WTC11 (cell line): ENCODE data around the gene PRR35. TPM values are rescaled to one million over a fixed set of nuclear protein-coding genes. Genes with fewer than 3 reads are reported as not detected.

Source experiments
- ATAC-seq: fragments of 200-7000 bp; cut with Tn5 transposase; 2 replicates; pipeline ENCODE4 v1.10.0; 2021; ENCODE audit warnings: mild to moderate bottlenecking, moderate library complexity
- CTCF ChIA-PET: fragments of 300-600 bp; sonication (Branson Sonifier 250); formaldehyde crosslinking; loops from one replicate; lab custom pipeline; 2021; ENCODE audit warnings: antibody characterized with exemption; lab: Charles Lee
- POLR2A ChIA-PET: fragments of 350-600 bp; sonication (Branson Sonifier 250); formaldehyde crosslinking; loops from one replicate; lab custom pipeline; 2021; ENCODE audit warnings: antibody characterized with exemption; lab: Charles Lee
- DNase-seq: peaks from one replicate; pipeline ENCODE4 v3.0.0; 2021; ENCODE audit warnings: low spot score
- H3K27ac Mint-ChIP-seq: 2 replicates; pipeline ENCODE4 v1.8.0; 2021; ENCODE audit warnings: mixed read lengths
- H3K27me3 Mint-ChIP-seq: 2 replicates; pipeline ENCODE4 v1.8.0; 2021; ENCODE audit warnings: low read depth, mild to moderate bottlenecking, moderate library complexity, mixed read lengths
- H3K36me3 Mint-ChIP-seq: 2 replicates; pipeline ENCODE4 v1.8.0; 2021; ENCODE audit warnings: mixed read lengths
- H3K4me1 Mint-ChIP-seq: 2 replicates; pipeline ENCODE4 v1.8.0; 2022; ENCODE audit warnings: mixed read lengths
- H3K4me3 Mint-ChIP-seq: 2 replicates; pipeline ENCODE4 v1.8.0; 2021; ENCODE audit warnings: mild to moderate bottlenecking, moderate library complexity, mixed read lengths
- H3K9me3 Mint-ChIP-seq: 2 replicates; pipeline ENCODE4 v1.8.0; 2021; ENCODE audit warnings: mixed read lengths
- ATF1 ChIP-seq: sonication (generic); formaldehyde crosslinking; IDR thresholded peaks from 2 replicates; pipeline ENCODE4 v1.8.1; 2023; ENCODE audit warnings: mild to moderate bottlenecking, moderate library complexity, missing genetic modification reagents
- CBFB ChIP-seq: sonication (generic); formaldehyde crosslinking; IDR thresholded peaks from 2 replicates; pipeline ENCODE4 v1.8.1; 2022; ENCODE audit warnings: mild to moderate bottlenecking, low read depth, missing genetic modification reagents
- ESRRA ChIP-seq: sonication (generic); formaldehyde crosslinking; IDR thresholded peaks from 2 replicates; pipeline ENCODE4 v1.8.1; 2022; ENCODE audit warnings: mild to moderate bottlenecking, missing genetic modification reagents, borderline replicate concordance
- FOXP1 ChIP-seq: sonication (generic); formaldehyde crosslinking; IDR thresholded peaks from 2 replicates; pipeline ENCODE4 v1.8.0; 2022; ENCODE audit warnings: missing genetic modification reagents, mild to moderate bottlenecking, moderate library complexity, borderline replicate concordance
- GTF2I ChIP-seq: fragments of 250-450 bp; sonication (Bioruptor Pico); conservative IDR thresholded peaks from 2 replicates; pipeline ENCODE4 v1.4.0; 2021; ENCODE audit warnings: mild to moderate bottlenecking
- JUN ChIP-seq: sonication (generic); formaldehyde crosslinking; IDR thresholded peaks from 2 replicates; pipeline ENCODE4 v1.8.0; 2023; ENCODE audit warnings: mild to moderate bottlenecking, missing genetic modification reagents
- MXD4 ChIP-seq: fragments of 250-450 bp; sonication (Bioruptor Pico); IDR thresholded peaks from 2 replicates; pipeline ENCODE4 v1.8.0; 2021; ENCODE audit warnings: mild to moderate bottlenecking, moderate library complexity, borderline replicate concordance
- NFATC4 ChIP-seq: fragments of 250-450 bp; sonication (Bioruptor Pico); IDR thresholded peaks from 2 replicates; pipeline ENCODE4 v1.9.0; 2021; ENCODE audit warnings: mild to moderate bottlenecking
- SMAD4 ChIP-seq: sonication (generic); formaldehyde crosslinking; IDR thresholded peaks from 2 replicates; pipeline ENCODE4 v1.8.0; 2022; ENCODE audit warnings: mild to moderate bottlenecking, missing genetic modification reagents
- TEAD1 ChIP-seq: sonication (generic); formaldehyde crosslinking; IDR thresholded peaks from 2 replicates; pipeline ENCODE4 v1.8.0; 2022; ENCODE audit warnings: mild to moderate bottlenecking, missing genetic modification reagents
- TEAD4 ChIP-seq: sonication (generic); formaldehyde crosslinking; IDR thresholded peaks from 2 replicates; pipeline ENCODE4 v1.8.0; 2022; ENCODE audit warnings: mild to moderate bottlenecking, missing genetic modification reagents
- TP53 ChIP-seq: sonication (generic); formaldehyde crosslinking; IDR thresholded peaks from 2 replicates; pipeline ENCODE4 v1.8.1; 2023; ENCODE audit warnings: mild to moderate bottlenecking, missing genetic modification reagents
- ZNF121 ChIP-seq: sonication (generic); formaldehyde crosslinking; IDR thresholded peaks from 2 replicates; pipeline ENCODE4 v1.8.0; 2023; ENCODE audit warnings: missing genetic modification reagents
- ZNF219 ChIP-seq: sonication (generic); formaldehyde crosslinking; IDR thresholded peaks from 2 replicates; pipeline ENCODE4 v1.8.0; 2023; ENCODE audit warnings: missing genetic modification reagents, mild to moderate bottlenecking, borderline replicate concordance
- ZNF232 ChIP-seq: sonication (generic); formaldehyde crosslinking; IDR thresholded peaks from 2 replicates; pipeline ENCODE4 v1.8.0; 2022; ENCODE audit warnings: mild to moderate bottlenecking, missing genetic modification reagents
- total RNA-seq: library from RNA; stranded (reverse); gene quantifications from 3 replicates; pipeline ENCODE4 v1.2.3, GENCODE V29; 2021
- TF ChIP-seq, protein P1 (sequence below): fragments of 250-450 bp; sonication (Bioruptor Pico); IDR thresholded peaks from 2 replicates; pipeline ENCODE4 v1.8.0; 2021; ENCODE audit warnings: mild to moderate bottlenecking
- TF ChIP-seq, protein P2 (sequence below): sonication (generic); formaldehyde crosslinking; IDR thresholded peaks from 2 replicates; pipeline ENCODE4 v1.8.0; 2023; ENCODE audit warnings: missing genetic modification reagents, mild to moderate bottlenecking, borderline replicate concordance
- TF ChIP-seq, protein P3 (sequence below): sonication (generic); formaldehyde crosslinking; IDR thresholded peaks from 2 replicates; pipeline ENCODE4 v1.8.1; 2022; ENCODE audit warnings: mild to moderate bottlenecking, missing genetic modification reagents, moderate library complexity, borderline replicate concordance
- TF ChIP-seq, protein P4 (sequence below): fragments of 250-450 bp; sonication (Bioruptor Pico); IDR thresholded peaks from 2 replicates; pipeline ENCODE4 v1.9.0; 2021; ENCODE audit warnings: mild to moderate bottlenecking

The PRR35 gene
- total RNA-seq, 1 experiment from 2014 or later: 0.72 TPM

DNA sequence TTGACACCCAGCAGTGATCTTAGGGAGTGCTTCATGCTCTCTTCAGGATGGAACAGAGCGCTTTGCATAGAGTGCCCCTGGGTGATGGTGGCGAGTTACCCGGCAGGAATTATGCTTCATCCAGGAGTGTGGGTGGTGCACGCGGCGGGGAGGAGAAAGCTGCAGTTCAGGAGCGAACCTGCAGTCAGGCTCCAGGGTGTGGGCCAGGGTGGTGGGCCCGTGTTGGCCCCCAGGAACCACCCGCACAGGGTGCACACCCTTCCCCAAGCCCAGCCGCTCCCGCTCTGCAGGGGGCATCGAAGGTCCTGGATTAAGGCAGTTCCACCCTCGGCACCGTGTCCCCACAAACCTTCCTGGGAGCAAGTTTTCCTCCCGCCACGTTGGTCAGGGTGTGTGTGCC is 33.6 kb downstream of the PRR35 start:
- ATAC-seq (no peak), DNase-seq (no peak)
- H3K27me3 Mint-ChIP-seq: peaks cover 13% of the 10 kb centered on the region
- H3K27ac Mint-ChIP-seq: peak overlapping the region; percentile 12; the same call in 1 of the 2 replicates
- H3K4me3 Mint-ChIP-seq: no peak overlapping the region
- peaks cover 8% of the 10 kb centered on the region for H3K4me1 Mint-ChIP-seq
- ChIA-PET POLR2A (no interaction called here), CTCF (interaction anchor here (0.8 to 1.9 kb wide), 4 partner anchors 11 to 54 kb away, joined by 3 to 6 read pairs (median 4); no protein-coding TSS in a partner anchor)
- TF ChIP-seq TP53 (no peak), GTF2I (CRISPR knock-in tag) (no peak), TEAD4 (CRISPR knock-in tag) (no peak), CBFB (CRISPR knock-in tag) (no peak), ESRRA (CRISPR knock-in tag) (no peak)
- TF ChIP-seq, protein P1, sequence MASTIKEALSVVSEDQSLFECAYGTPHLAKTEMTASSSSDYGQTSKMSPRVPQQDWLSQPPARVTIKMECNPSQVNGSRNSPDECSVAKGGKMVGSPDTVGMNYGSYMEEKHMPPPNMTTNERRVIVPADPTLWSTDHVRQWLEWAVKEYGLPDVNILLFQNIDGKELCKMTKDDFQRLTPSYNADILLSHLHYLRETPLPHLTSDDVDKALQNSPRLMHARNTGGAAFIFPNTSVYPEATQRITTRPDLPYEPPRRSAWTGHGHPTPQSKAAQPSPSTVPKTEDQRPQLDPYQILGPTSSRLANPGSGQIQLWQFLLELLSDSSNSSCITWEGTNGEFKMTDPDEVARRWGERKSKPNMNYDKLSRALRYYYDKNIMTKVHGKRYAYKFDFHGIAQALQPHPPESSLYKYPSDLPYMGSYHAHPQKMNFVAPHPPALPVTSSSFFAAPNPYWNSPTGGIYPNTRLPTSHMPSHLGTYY (CRISPR knock-in tag): no peak
- no peaks in the 10 kb centered on the region for H3K9me3 Mint-ChIP-seq
- H3K36me3 Mint-ChIP-seq: peaks cover 3% of the 10 kb centered on the region

DNA sequence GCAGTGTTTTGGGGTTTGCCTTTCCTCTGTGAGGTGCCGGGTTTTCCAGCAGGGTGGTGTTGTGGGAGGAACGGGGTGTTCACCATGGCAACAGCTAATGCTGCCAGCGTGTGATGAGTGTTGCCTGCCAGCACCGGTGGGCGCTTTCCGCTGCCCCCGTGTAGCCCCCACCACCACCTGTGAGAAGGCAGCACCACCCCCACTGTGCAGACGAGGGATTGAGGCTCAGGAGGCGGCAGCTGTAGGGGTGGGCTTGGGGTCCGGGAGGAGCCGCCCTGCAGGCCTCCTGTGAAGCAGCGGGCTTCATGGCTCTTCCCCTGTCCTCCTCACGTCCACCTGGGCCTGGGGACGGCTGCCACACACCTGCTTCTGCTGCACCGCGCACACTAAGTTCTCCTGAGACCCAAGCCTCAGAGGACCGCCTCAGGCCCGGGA is 34.9 kb downstream of the PRR35 start:
- H3K4me1 Mint-ChIP-seq: peaks cover 8% of the 10 kb centered on the region
- H3K4me3 Mint-ChIP-seq: no peak overlapping the region
- DNase-seq (no peak), ATAC-seq (no peak)
- H3K9me3 Mint-ChIP-seq: no peaks in the 10 kb centered on the region
- no peak for TF ChIP-seq ZNF232
- no peak for TF ChIP-seq ATF1 (CRISPR knock-in tag)
- no peak for TF ChIP-seq TEAD1
- no peak for TF ChIP-seq FOXP1
- TF ChIP-seq ZNF219 (CRISPR knock-in tag): no peak
- no peak for TF ChIP-seq MXD4
- TF ChIP-seq, protein P2, sequence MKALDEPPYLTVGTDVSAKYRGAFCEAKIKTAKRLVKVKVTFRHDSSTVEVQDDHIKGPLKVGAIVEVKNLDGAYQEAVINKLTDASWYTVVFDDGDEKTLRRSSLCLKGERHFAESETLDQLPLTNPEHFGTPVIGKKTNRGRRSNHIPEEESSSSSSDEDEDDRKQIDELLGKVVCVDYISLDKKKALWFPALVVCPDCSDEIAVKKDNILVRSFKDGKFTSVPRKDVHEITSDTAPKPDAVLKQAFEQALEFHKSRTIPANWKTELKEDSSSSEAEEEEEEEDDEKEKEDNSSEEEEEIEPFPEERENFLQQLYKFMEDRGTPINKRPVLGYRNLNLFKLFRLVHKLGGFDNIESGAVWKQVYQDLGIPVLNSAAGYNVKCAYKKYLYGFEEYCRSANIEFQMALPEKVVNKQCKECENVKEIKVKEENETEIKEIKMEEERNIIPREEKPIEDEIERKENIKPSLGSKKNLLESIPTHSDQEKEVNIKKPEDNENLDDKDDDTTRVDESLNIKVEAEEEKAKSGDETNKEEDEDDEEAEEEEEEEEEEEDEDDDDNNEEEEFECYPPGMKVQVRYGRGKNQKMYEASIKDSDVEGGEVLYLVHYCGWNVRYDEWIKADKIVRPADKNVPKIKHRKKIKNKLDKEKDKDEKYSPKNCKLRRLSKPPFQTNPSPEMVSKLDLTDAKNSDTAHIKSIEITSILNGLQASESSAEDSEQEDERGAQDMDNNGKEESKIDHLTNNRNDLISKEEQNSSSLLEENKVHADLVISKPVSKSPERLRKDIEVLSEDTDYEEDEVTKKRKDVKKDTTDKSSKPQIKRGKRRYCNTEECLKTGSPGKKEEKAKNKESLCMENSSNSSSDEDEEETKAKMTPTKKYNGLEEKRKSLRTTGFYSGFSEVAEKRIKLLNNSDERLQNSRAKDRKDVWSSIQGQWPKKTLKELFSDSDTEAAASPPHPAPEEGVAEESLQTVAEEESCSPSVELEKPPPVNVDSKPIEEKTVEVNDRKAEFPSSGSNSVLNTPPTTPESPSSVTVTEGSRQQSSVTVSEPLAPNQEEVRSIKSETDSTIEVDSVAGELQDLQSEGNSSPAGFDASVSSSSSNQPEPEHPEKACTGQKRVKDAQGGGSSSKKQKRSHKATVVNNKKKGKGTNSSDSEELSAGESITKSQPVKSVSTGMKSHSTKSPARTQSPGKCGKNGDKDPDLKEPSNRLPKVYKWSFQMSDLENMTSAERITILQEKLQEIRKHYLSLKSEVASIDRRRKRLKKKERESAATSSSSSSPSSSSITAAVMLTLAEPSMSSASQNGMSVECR: no peak
- no peak for TF ChIP-seq SMAD4 (CRISPR knock-in tag)
- TF ChIP-seq, protein P3, sequence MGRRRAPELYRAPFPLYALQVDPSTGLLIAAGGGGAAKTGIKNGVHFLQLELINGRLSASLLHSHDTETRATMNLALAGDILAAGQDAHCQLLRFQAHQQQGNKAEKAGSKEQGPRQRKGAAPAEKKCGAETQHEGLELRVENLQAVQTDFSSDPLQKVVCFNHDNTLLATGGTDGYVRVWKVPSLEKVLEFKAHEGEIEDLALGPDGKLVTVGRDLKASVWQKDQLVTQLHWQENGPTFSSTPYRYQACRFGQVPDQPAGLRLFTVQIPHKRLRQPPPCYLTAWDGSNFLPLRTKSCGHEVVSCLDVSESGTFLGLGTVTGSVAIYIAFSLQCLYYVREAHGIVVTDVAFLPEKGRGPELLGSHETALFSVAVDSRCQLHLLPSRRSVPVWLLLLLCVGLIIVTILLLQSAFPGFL: no peak
- no peak for TF ChIP-seq JUN (CRISPR knock-in tag)
- TF ChIP-seq NFATC4 (CRISPR knock-in tag): no peak
- TF ChIP-seq, protein P4, sequence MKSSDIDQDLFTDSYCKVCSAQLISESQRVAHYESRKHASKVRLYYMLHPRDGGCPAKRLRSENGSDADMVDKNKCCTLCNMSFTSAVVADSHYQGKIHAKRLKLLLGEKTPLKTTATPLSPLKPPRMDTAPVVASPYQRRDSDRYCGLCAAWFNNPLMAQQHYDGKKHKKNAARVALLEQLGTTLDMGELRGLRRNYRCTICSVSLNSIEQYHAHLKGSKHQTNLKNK (CRISPR knock-in tag): no peak
- TF ChIP-seq ZNF121 (CRISPR knock-in tag): no peak
- ChIA-PET CTCF (interaction anchor here (0.9 to 1.3 kb wide), 2 partner anchors 18 to 27 kb away, joined by 3 to 5 read pairs; no protein-coding TSS in a partner anchor), POLR2A (interaction anchor here (0.6 kb wide), 1 partner anchor 1657 kb away, joined by 3 read pairs; the partner anchor contains the start of gene ECI1)
- H3K36me3 Mint-ChIP-seq: peaks cover 12% of the 10 kb centered on the region
- H3K27me3 Mint-ChIP-seq: peaks cover 13% of the 10 kb centered on the region
- no peak overlapping the region for H3K27ac Mint-ChIP-seq
